NCI-H2029 (cell line): ENCODE results near the gene GDF2.

Experiments
- DNase-seq: peaks from one replicate; lab custom pipeline; 2025; lab: John Stamatoyannopoulos, UW

GDF2 gene

GRCh38 chr10:47353351-47353750, 31.1 kb downstream of the GDF2 start:
- DNase-seq: no peak

GRCh38 chr10:47354165-47354564, 31.9 kb downstream of the GDF2 start:
- no peak for DNase-seq

GRCh38 chr10:47354900-47355299, 32.6 kb downstream of the GDF2 start:
- DNase-seq: no peak

GRCh38 chr10:47356708-47357107, 34.5 kb downstream of the GDF2 start:
- no peak for DNase-seq

- DNase-seq: no peak
Measured at GRCh38 chr10:47357131-47357582, 34.9 kb downstream of the GDF2 start.

DNA sequence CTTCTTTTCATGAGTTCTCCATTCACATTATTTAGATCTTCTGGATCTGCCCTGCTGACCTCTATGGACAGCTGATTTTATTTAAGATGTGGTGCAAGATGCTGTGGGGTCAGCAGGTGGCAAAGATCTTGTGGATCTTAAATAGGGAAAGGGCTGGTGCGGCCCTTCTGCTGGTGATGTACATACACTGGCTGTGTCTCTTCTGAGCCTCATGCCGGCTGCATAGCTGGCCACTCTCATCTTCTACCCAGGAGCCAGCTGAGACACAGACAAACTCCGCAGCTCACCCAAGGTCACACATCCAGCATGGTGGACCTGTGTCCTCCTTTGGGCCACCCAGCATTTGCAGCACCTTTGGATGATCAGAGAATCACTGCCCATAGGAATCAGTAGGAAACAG, 35.7 kb downstream of the GDF2 start:
- DNase-seq: no peak

DNA sequence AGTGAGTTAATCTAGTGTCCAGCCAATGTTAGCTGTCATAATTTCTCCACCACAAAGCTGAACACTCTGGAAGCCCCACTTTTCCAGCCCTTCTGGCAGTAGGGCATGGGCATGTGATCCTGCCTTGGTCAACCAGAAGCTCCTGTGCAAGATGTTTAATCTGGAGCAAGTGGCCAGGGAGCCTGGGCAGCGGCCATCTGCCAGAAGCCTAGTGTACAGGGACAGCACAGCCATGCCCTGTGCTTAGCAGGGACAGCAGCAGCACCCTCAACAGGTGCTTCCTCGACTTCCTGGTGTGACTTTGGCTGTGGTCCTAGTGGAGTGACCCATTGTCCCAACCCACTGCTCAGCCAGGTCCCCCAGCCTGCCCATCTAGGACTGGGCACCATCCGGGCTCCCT, 36.2 kb downstream of the GDF2 start:
- no peak for DNase-seq

- DNase-seq: no peak
Measured at GRCh38 chr10:47359101-47359500, 36.8 kb downstream of the GDF2 start.

GRCh38 chr10:47359626-47360418, 37.6 kb downstream of the GDF2 start:
- DNase-seq: no peak

GRCh38 chr10:47360419-47361040, 38.3 kb downstream of the GDF2 start:
- no peak for DNase-seq

DNA sequence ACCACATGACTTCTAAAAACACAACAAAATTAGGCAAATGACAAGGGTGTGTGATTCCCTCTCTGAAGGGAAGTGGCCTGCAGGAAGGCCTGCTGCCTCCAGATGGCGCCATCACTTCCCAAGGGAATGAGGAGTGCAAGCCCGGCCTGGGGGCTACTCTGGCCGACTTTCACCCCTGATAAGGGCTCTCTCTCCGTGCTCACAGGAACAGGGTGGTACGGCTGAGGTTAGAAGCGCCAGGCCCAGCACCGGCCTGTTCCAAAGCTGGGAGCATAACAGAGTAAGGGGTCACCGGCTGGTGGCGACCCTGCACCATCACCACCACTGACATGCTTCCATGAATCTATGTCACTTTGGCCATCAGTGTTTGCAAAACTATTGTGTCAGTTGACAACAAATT, 39.0 kb downstream of the GDF2 start:
- DNase-seq: no peak

DNA sequence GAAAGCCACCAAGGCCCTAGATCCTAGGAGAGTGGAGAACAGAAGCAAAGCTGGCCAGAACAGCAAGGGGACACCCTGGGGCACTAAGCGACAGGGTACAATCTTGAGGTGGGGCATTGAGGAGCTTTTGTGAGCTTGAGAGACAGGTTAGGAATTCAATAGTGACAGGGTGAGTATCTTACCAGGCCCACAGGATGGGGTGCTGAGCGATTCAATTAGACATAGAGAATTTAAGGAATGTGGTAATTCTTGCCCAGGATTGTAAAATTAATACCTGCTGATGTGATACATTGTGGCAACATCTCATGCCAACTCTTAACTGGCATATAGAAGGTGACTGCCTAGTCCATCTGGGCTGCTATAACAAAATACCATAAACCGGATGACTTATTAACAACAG, 39.9 kb downstream of the GDF2 start:
- no peak for DNase-seq

DNA sequence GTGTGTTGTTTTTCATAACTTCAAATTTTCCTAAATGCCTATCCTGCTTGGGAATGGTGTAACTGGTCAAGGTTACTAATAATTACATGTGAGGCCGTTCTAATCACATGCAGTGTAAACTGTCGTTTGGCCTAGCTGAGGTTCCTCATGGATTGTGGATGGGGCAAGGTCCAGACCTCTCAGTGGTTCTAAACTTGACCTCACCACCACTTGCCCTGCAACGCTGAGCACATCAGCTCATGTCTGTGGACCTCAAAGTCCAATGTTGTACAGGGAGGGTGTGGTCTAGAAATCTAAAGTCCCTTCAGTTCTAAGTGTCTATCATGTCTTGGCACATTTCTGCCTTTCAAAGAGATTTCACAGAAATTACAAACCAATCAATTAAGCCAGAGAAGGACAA, 41.5 kb downstream of the GDF2 start:
- DNase-seq: no peak

DNA sequence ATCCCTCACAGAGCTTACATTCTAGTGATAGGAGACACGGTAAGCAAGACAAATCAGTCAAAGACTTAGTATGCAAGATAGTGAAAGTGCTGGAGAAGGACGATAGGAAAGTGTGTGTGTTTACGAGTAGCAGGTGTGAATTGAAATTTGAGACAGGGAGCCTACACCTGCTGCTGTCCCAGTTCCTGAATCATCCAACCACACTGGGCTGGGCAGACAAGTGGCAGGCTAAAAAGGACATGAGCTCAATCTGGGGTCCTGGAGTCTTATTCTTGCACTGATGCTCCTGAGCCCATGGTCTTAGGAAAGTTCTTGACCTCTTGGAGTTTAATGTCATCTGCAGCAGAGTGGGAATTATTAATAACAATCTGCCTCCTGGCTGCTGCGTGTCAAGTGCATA, 42.1 kb downstream of the GDF2 start:
- DNase-seq: peak; percentile 50

GRCh38 chr10:47364911-47365310, 42.7 kb downstream of the GDF2 start:
- no peak for DNase-seq

GRCh38 chr10:47365431-47366180, 43.4 kb downstream of the GDF2 start:
- DNase-seq: no peak

DNA sequence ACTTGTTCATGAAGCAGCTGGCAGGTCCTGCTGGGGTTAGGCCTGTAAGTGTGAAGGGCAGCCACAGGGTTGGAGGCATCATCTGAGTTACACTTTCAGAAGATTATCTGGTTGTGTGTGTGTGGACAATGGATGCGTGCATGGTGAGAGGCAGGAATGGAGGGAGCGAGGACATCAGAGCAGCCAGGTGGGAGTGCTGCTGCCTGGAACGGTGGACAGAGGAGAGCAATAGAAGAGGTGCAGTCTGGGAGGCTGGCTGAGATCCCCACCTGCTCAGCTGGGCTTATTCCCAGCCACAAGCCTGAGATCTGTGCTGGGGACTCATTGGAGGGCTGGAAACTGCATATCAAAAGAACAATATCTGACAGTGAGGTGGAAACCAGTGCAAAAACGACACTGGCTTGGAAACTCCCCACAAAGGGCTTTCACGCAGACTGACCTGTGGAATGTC, 44.0 kb downstream of the GDF2 start:
- DNase-seq: no peak

- no peak for DNase-seq
Measured at GRCh38 chr10:47366731-47367460, 44.6 kb downstream of the GDF2 start.

DNA sequence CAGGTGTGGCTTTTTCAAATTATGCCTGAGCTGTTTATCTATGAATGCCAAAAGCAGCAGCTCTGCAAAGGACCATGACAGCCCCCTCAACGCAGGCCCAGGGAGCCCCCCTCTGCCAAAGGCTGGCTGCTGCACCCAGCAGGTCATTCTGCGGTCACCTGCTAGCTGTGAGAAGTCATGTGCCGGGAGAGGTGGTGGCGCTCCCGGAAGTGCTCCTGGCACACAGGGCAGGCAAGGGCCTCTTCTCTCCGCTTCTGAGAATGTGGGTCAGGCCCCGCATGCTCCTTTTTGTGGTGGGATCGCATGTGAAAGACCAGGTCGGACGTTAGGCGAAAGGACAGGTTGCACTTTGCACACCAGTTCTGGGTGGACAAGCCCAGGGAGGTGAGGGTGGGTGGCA, 45.4 kb downstream of the GDF2 start:
- no peak for DNase-seq

DNA sequence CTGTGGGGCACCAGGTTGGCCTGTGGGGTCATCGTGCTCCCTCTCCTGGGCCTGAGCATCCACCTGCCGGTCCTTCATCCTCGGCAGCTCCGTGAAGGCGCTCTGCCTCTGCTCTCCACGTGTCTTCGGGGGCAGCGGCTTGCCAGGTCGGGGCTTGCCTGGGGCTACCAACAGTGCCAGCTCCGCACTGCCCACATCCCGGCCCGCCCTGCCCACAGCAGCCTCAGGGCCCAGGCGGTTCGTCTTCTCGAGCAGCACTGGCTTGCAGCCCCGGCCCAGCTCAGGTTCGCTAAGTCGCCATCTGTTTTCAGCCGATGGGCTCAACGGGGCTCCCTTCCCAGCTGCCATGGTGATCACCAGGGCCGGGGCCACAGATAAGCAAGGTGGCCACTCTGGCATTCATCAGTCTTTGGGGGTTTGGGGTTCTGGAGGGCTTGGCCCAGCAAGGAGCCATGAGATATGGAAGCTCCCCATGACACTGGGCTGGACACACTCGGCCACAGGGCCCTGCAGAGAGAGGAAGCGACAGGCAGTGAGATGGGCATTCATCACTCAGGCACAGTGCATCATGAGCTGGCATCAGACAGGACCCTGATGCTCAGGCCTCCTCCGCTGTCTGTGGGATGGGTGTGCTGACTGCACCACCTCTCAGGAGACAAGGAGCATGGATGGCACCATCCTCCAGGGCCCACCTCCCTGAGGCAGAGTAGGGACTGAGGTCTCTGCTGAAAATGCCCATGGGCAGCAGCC, 46.4 kb downstream of the GDF2 start:
- no peak for DNase-seq

DNA sequence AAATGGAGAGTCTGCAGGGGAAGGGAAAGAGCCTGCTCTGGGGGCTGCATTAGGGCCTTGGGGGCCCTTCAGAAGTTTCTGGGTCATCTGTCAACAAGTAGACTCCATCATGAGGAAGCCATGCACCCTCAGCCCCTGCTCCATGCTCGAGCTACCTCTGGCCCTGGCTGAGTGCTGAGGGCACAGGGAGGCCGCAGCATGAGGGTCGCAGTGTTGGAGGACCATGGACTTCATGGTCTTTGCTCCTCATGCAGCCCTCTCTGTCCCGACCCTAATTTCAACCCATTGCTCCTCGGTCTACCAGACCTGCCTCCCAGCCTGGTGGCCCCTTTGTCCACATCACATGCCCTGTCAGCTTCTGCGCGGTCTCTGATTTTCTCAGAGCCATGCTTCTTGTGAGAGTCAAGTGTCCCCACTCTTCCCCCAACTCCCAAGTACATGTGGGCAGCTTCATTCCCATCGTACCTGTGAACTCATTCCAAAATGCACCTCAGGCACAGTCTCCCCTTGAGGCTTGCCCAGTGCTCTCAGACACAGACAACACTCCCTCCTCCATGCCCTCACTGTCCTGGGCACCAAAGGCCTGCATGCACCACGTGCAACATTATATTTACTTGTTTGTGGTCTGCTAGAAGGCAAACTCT, 47.1 kb downstream of the GDF2 start:
- no peak for DNase-seq
